Esophagus muscularis mucosa (tissue), 4 donors: ENCODE data around the gene BIN1. TPM values are rescaled to one million over a fixed set of nuclear protein-coding genes. Genes with fewer than 3 reads are reported as not detected.
A peak's percentile ranks its signal among the peaks of the same experiment; 100 is the strongest.

ENCODE experiments used
- DNase-seq: peaks from one replicate; pipeline ENCODE4 v3.0.0-alpha.2; 2017; ENCODE audit errors: extremely low spot score
- H3K27ac ChIP-seq, 4 donors: fragments of 200-600 bp; sonication (generic); replicated peaks in 1 of 4; 1 replicate in 3 of 4; 2 replicates in 1 of 4; pipeline ENCODE4 v1.5.1; 2016 to 2019; ENCODE audit warnings: mild to moderate bottlenecking in 1 of 4
- H3K27me3 ChIP-seq, 4 donors: fragments of 200-600 bp; sonication (generic); one replicate each; pipeline versions ENCODE4 v1.5.1 to v1.6.0; 2016 to 2019
- H3K36me3 ChIP-seq, 4 donors: fragments of 200-600 bp; sonication (generic); one replicate each; pipeline ENCODE4 v1.5.1; 2016 to 2019
- H3K4me1 ChIP-seq, 4 donors: fragments of 200-600 bp; sonication (generic); one replicate each; pipeline ENCODE4 v1.5.1; 2016 to 2019
- H3K4me3 ChIP-seq, 4 donors: fragments of 200-600 bp; sonication (generic); 1 replicate in 2 of 4; 2 replicates in 2 of 4; pipeline ENCODE4 v1.5.1; 2016 to 2019; ENCODE audit warnings: mild to moderate bottlenecking in 4 of 4, moderate library complexity in 1 of 4
- H3K9me3 ChIP-seq, 4 donors: fragments of 200-600 bp; sonication (generic); 1 replicate in 3 of 4; 2 replicates in 1 of 4; pipeline ENCODE4 v1.5.1; 2016 to 2019
- CTCF ChIP-seq, 3 experiments: fragments of 200-600 bp in 2 of 3; fragments of 450-650 bp in 1 of 3; sonication (generic) in 2 of 3; IDR thresholded peaks; one replicate each; pipeline ENCODE4 v1.5.1; 2017 to 2019; ENCODE audit warnings: antibody characterized with exemption in 3 of 3, mild to moderate bottlenecking in 2 of 3, moderate library complexity in 1 of 3
- EP300 ChIP-seq: sonication (generic); formaldehyde crosslinking; IDR thresholded peaks from one replicate; pipeline ENCODE4 v1.6.1; 2017; ENCODE audit warnings: antibody characterized with exemption
- POLR2A ChIP-seq: fragments of 450-650 bp; IDR thresholded peaks from one replicate; pipeline ENCODE4 v1.6.1; 2017; ENCODE audit warnings: antibody characterized with exemption, moderate library complexity, mild to moderate bottlenecking, low read depth
- POLR2AphosphoS5 ChIP-seq, 2 donors: sonication (generic); formaldehyde crosslinking; IDR thresholded peaks; one replicate each; pipeline ENCODE4 v1.6.1; 2017; ENCODE audit warnings: antibody characterized with exemption in 2 of 2
- WGBS: methylation state at CpG from one replicate; pipeline ENCODE4 v1.1.5; 2018; 5-methylcytosine and 5-hydroxymethylcytosine counted together
- intact Hi-C: fragments of 100-400 bp; cut with DNase I; formaldehyde crosslinking; loops from one replicate; pipeline ENCODE4 v1.15.1; 2023
- total RNA-seq, 4 donors: library from RNA; depleted of rRNA; stranded (reverse); fragments of >200 nt; gene quantifications; one replicate each; pipeline versions ENCODE4 v1.1.0 to v1.2.1, GENCODE V29; 2016

The BIN1 gene
- total RNA-seq, 4 donors from 2014 or later, result 32.4 to 78.2 (median 50.2) TPM

GRCh38 chr2:127086990-127087790 lies 19.8 kb downstream of the BIN1 start:
- TF ChIP-seq CTCF (IDR thresholded peaks at IDR 0.05), result no peak
- TF ChIP-seq POLR2A, result no peak
- no peak for TF ChIP-seq POLR2AphosphoS5 (IDR thresholded peaks at IDR 0.05)
- TF ChIP-seq EP300, result no peak
- 40% methylated on average over 19 of the region's 24 CpGs for WGBS
- peaks cover 0 to 6% (median 0%) of the 10 kb centered on the region in 4 donors for H3K36me3 ChIP-seq
- peak overlapping the region; percentile 25 to 48 (median 33) for H3K4me3 ChIP-seq
- peaks cover 30 to 78% (median 65%) of the 10 kb centered on the region in 4 donors for H3K4me1 ChIP-seq
- intact Hi-C loops, result no loop called here
- no peaks in the 10 kb centered on the region for H3K27me3 ChIP-seq
- peak overlapping the region; percentile 60 to 80 (median 76) for H3K27ac ChIP-seq
- no peak for DNase-seq
- H3K9me3 ChIP-seq, result no peaks in the 10 kb centered on the region

GRCh38 chr2:127085317-127085681 lies 21.7 kb downstream of the BIN1 start:
- 79% methylated on average over 8 of the region's 9 CpGs for WGBS
- Histone ChIP-seq H3K4me1 (peaks cover 39 to 88% (median 79%) of the 10 kb centered on the region in 4 donors), H3K36me3 (peaks cover 0 to 2% (median 0%) of the 10 kb centered on the region in 4 donors), H3K27me3 (no peaks in the 10 kb centered on the region), H3K27ac (peak overlapping the region; percentile 73 to 80 (median 76)), H3K9me3 (no peaks in the 10 kb centered on the region), H3K4me3 (no peak overlapping the region)
- DNase-seq, result no peak
- TF ChIP-seq POLR2A, result no peak
- no peak for TF ChIP-seq EP300
- no peak for TF ChIP-seq POLR2AphosphoS5 (IDR thresholded peaks at IDR 0.05)
- TF ChIP-seq CTCF (IDR thresholded peaks at IDR 0.05), result no peak
- intact Hi-C loops, result no loop called here

- WGBS, result 76% methylated on average over 9 of the region's 12 CpGs
- DNase-seq, result no peak
- H3K27ac ChIP-seq, result peak overlapping the region; percentile 73 to 80 (median 76)
- intact Hi-C loops, result no loop called here
- peaks cover 39 to 88% (median 80%) of the 10 kb centered on the region in 4 donors for H3K4me1 ChIP-seq
- no peaks in the 10 kb centered on the region for H3K27me3 ChIP-seq
- no peaks in the 10 kb centered on the region for H3K9me3 ChIP-seq
- no peak for TF ChIP-seq EP300
- no peak for TF ChIP-seq CTCF (IDR thresholded peaks at IDR 0.05)
- no peak for TF ChIP-seq POLR2A
- no peak for TF ChIP-seq POLR2AphosphoS5 (IDR thresholded peaks at IDR 0.05)
- H3K4me3 ChIP-seq, result peak overlapping the region in 1 of 4 donors; percentile 8
- H3K36me3 ChIP-seq, result no peaks in the 10 kb centered on the region
Observed at GRCh38 chr2:127084611-127085316, 22.2 kb downstream of the BIN1 start.

- WGBS, result 52% methylated on average over 17 of the region's 21 CpGs
- H3K4me3 ChIP-seq, result peak overlapping the region in 1 of 4 donors; percentile 8
Observed at GRCh38 chr2:127083819-127084503, 23.0 kb downstream of the BIN1 start.

GRCh38 chr2:127082974-127083373 lies 24.0 kb downstream of the BIN1 start:
- H3K27ac ChIP-seq, result peak overlapping the region; percentile 73 to 80 (median 76)
- no peaks in the 10 kb centered on the region for H3K9me3 ChIP-seq
- no peaks in the 10 kb centered on the region for H3K36me3 ChIP-seq
- H3K27me3 ChIP-seq, result no peaks in the 10 kb centered on the region
- TF ChIP-seq CTCF (IDR thresholded peaks at IDR 0.05) (no peak), EP300 (no peak), POLR2A (no peak), POLR2AphosphoS5 (IDR thresholded peaks at IDR 0.05) (no peak)
- no peak overlapping the region for H3K4me3 ChIP-seq
- 84% methylated on average over 8 of the region's 8 CpGs for WGBS
- intact Hi-C loops, result no loop called here
- no peak for DNase-seq
- H3K4me1 ChIP-seq, result peaks cover 39 to 97% (median 83%) of the 10 kb centered on the region in 4 donors

More at GRCh38 chr2:127083819-127084503, 23.0 kb downstream of the BIN1 start:
- no peaks in the 10 kb centered on the region for H3K9me3 ChIP-seq
- peak overlapping the region; percentile 73 to 80 (median 76) for H3K27ac ChIP-seq
- H3K36me3 ChIP-seq, result no peaks in the 10 kb centered on the region
- peaks cover 39 to 93% (median 81%) of the 10 kb centered on the region in 4 donors for H3K4me1 ChIP-seq
- no peaks in the 10 kb centered on the region for H3K27me3 ChIP-seq
- DNase-seq, result peak; percentile 96
- TF ChIP-seq EP300, result no peak
- peak; percentile 69 to 87 for TF ChIP-seq POLR2AphosphoS5 (IDR thresholded peaks at IDR 0.05)
- intact Hi-C loops, result no loop called here
